Prostate gland (tissue), 2 donors: ENCODE measurements around the gene PRKG1. TPM values are rescaled to one million over a fixed set of nuclear protein-coding genes. Genes with fewer than 3 reads are reported as not detected.

ENCODE experiments used
- DNase-seq: peaks from one replicate; pipeline ENCODE4 v3.0.0-alpha.2; 2019; ENCODE audit warnings: low spot score
- H3K27ac ChIP-seq, 2 donors: fragments of 200-600 bp; sonication (generic); 2 replicates each; pipeline ENCODE4 v1.5.1; 2017 to 2019
- H3K27me3 ChIP-seq: fragments of 200-600 bp; sonication (generic); replicated peaks from 2 replicates; pipeline ENCODE4 v1.5.1; 2019; ENCODE audit not compliant: insufficient read depth
- H3K36me3 ChIP-seq, 2 donors: fragments of 200-600 bp; sonication (generic); 1 replicate in 1 of 2; 2 replicates in 1 of 2; pipeline versions ENCODE4 v1.5.1 to v1.8.1; 2017 to 2019
- H3K4me1 ChIP-seq: fragments of 200-600 bp; sonication (generic); replicated peaks from 2 replicates; pipeline ENCODE4 v1.5.1; 2019
- H3K4me3 ChIP-seq, 2 donors: fragments of 200-600 bp; sonication (generic); 2 replicates each; pipeline ENCODE4 v1.5.1; 2017 to 2019
- H3K9me3 ChIP-seq: fragments of 200-600 bp; sonication (generic); 2 replicates; pipeline ENCODE4 v1.5.1; 2017
- CTCF ChIP-seq, 4 experiments: fragments of 200-600 bp in 2 of 4; fragments of 450-650 bp in 2 of 4; sonication (generic) in 2 of 4; IDR thresholded peaks; 1 replicate in 3 of 4; 2 replicates in 1 of 4; pipeline ENCODE4 v1.5.1; 2016 to 2019; ENCODE audit warnings: antibody characterized with exemption in 4 of 4, mild to moderate bottlenecking in 2 of 4, moderate library complexity in 2 of 4
- POLR2A ChIP-seq: fragments of 450-650 bp; IDR thresholded peaks from one replicate; pipeline ENCODE4 v1.6.1; 2016; ENCODE audit warnings: antibody characterized with exemption, mild to moderate bottlenecking
- POLR2AphosphoS5 ChIP-seq: sonication (generic); formaldehyde crosslinking; IDR thresholded peaks from one replicate; pipeline ENCODE4 v1.6.1; 2017; ENCODE audit warnings: antibody characterized with exemption
- WGBS: methylation state at CpG from one replicate; pipeline ENCODE4 v1.1.5; 2018; 5-methylcytosine and 5-hydroxymethylcytosine counted together
- intact Hi-C: fragments of 100-400 bp; cut with DNase I; formaldehyde crosslinking; loops from one replicate; pipeline ENCODE4 v1.14.2; 2022
- total RNA-seq, 2 donors: library from RNA; depleted of rRNA; stranded (reverse); fragments of >200 nt; gene quantifications; one replicate each; pipeline ENCODE4 v1.1.0, GENCODE V29; 2016

PRKG1 gene
- total RNA-seq, 2 donors from 2014 or later = 2.7 to 9.0 TPM

DNA sequence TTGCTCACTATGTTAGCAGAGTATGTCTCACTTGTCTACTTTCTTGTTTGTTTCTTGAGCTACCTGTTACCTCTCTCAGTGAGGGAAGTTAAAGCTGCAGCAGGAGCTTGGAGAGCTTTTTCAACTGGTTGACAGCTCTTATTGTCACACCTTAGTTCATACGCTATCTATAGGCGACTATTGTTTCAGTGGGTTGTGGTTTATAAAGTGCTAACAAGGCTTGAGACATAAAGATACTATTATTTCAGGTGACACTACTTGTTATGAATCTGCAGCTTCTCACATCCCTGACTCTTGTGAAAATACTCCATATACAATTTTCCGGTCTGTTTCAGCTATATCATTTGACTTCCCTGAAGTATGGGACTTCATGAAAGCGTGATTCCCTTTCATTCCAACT is 457.8 kb downstream of the PRKG1 start:
- H3K4me3 ChIP-seq = no peak overlapping the region
- H3K27me3 ChIP-seq = no peaks in the 10 kb centered on the region
- intact Hi-C loops = no loop called here
- WGBS = 95% methylated on average over 4 of the region's 4 CpGs
- H3K9me3 ChIP-seq = no peaks in the 10 kb centered on the region
- H3K36me3 ChIP-seq = no peaks in the 10 kb centered on the region
- no peaks in the 10 kb centered on the region for H3K4me1 ChIP-seq
- H3K27ac ChIP-seq = no peak overlapping the region
- no peak for DNase-seq
- no peak for TF ChIP-seq CTCF (IDR thresholded peaks at IDR 0.05)
- TF ChIP-seq POLR2AphosphoS5 = no peak
- TF ChIP-seq POLR2A = no peak

DNA sequence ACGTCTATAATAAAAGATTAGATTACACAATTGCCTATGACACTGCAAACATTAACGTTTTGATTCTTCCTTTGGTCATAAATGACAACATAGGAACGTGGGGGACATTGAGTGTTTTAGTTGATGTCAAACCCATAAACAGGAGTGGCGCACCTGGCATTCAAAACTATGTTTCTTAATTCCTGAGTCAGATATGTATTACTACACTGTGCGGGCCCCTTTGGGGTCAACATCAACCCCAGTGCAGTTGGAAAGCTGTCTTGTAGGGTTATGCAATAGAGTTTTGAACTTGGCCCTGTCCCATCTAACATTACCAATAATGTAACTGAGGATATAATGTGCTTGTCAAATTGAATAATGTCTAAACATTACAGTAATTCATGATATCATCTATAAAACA is 468.6 kb downstream of the PRKG1 start:
- Histone ChIP-seq H3K4me3 (no peak overlapping the region), H3K36me3 (no peaks in the 10 kb centered on the region), H3K27me3 (no peaks in the 10 kb centered on the region), H3K9me3 (no peaks in the 10 kb centered on the region), H3K27ac (no peak overlapping the region), H3K4me1 (no peaks in the 10 kb centered on the region)
- intact Hi-C loops = no loop called here
- no peak for TF ChIP-seq POLR2AphosphoS5
- no peak for TF ChIP-seq POLR2A
- TF ChIP-seq CTCF (IDR thresholded peaks at IDR 0.05) = no peak
- WGBS = 58% methylated on average over 5 of the region's 5 CpGs
- DNase-seq = no peak

GRCh38 chr10:51544933-51545332 is 470.6 kb downstream of the PRKG1 start:
- no peaks in the 10 kb centered on the region for H3K4me1 ChIP-seq
- intact Hi-C loops = no loop called here
- H3K9me3 ChIP-seq = no peaks in the 10 kb centered on the region
- no peak overlapping the region for H3K4me3 ChIP-seq
- no peak overlapping the region for H3K27ac ChIP-seq
- DNase-seq = no peak
- TF ChIP-seq POLR2AphosphoS5 = no peak
- H3K36me3 ChIP-seq = no peaks in the 10 kb centered on the region
- no peaks in the 10 kb centered on the region for H3K27me3 ChIP-seq
- WGBS = 70% methylated on average over 1 of the region's 1 CpG

DNA sequence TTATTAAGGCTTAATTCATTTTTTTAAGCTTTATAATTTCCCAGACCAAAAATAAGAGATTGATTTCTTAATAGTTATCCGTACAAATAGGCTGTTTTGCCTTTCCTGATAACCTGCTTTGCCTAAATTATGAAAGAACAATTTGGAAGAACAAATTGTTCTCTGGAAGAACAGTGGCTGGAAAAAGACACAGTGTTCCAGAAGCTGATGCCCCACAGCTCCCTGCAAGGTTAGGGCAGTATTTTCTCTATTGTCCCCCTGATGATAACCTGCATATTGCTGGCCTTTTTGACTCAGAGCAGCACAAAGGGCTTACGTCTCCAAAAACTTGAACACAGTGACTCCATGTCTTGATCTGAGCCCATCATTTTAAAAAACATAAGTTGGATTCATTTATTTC is 473.7 kb downstream of the PRKG1 start:
- no peak for DNase-seq

DNA sequence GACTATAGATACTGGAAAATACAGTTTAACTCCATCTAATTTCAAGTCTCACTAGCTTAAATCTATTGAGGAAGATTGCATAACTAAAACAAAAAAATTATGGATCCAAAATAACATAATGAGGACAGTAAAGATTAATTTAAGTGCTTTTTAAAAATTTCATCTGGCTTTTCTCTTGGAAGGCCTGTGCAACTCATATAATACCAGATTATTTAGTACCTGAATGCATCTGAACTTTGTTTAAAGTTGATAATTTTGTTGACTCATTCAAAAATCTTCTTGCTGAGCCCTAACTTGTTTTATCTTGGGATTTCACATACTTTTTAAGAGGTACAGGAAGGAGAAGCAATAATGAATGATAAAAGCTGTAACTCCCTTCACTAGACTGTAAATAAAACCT is 478.6 kb downstream of the PRKG1 start:
- Histone ChIP-seq H3K4me1 (no peaks in the 10 kb centered on the region), H3K9me3 (no peaks in the 10 kb centered on the region), H3K27me3 (no peaks in the 10 kb centered on the region), H3K27ac (no peak overlapping the region), H3K4me3 (no peak overlapping the region), H3K36me3 (no peaks in the 10 kb centered on the region)
- DNase-seq = no peak
- TF ChIP-seq CTCF (IDR thresholded peaks at IDR 0.05) = no peak
- no peak for TF ChIP-seq POLR2AphosphoS5
- no peak for TF ChIP-seq POLR2A
- intact Hi-C loops = no loop called here

More for the DNA sequence above, 473.7 kb downstream of the PRKG1 start:
- H3K27me3 ChIP-seq = no peaks in the 10 kb centered on the region
- no peaks in the 10 kb centered on the region for H3K36me3 ChIP-seq
- TF ChIP-seq POLR2AphosphoS5 = no peak
- TF ChIP-seq CTCF (IDR thresholded peaks at IDR 0.05) = no peak
- TF ChIP-seq POLR2A = no peak
- H3K4me3 ChIP-seq = no peak overlapping the region
- no peaks in the 10 kb centered on the region for H3K4me1 ChIP-seq
- intact Hi-C loops = no loop called here
- H3K9me3 ChIP-seq = no peaks in the 10 kb centered on the region
- H3K27ac ChIP-seq = no peak overlapping the region
- WGBS = 35% methylated on average over 2 of the region's 2 CpGs
